Cardiac muscle cell (in vitro differentiated cells and primary cell): ENCODE results near the gene TBXT. TPM values are rescaled to one million over a fixed set of nuclear protein-coding genes. Genes with fewer than 3 reads are reported as not detected.

ENCODE experiments used
- DNase-seq, 2 donors: peaks; one replicate each; pipeline versions ENCODE4 v3.0.0 to v3.0.0-alpha.2; 2010 to 2017; ENCODE audit warnings: low read depth in 1 of 2, low spot score in 1 of 2
- H3K27ac ChIP-seq: fragments of 200-600 bp; sonication (generic); 2 replicates; pipeline ENCODE4 v1.5.1; 2016
- H3K27me3 ChIP-seq: fragments of 200-600 bp; sonication (generic); 2 replicates; pipeline ENCODE4 v1.6.0; 2016; ENCODE audit warnings: control low read depth
- H3K36me3 ChIP-seq: fragments of 200-600 bp; sonication (generic); 2 replicates; pipeline ENCODE4 v1.5.1; 2016; ENCODE audit warnings: control low read depth
- H3K4me1 ChIP-seq: fragments of 200-600 bp; sonication (generic); 2 replicates; pipeline ENCODE4 v1.8.1; 2017; ENCODE audit warnings: low read depth, mild to moderate bottlenecking, mixed run types
- H3K4me3 ChIP-seq: fragments of 200-600 bp; sonication (generic); 2 replicates; pipeline ENCODE4 v1.5.1; 2016; ENCODE audit warnings: mild to moderate bottlenecking
- H3K9me3 ChIP-seq: fragments of 200-600 bp; sonication (generic); 2 replicates; pipeline ENCODE4 v1.5.1; 2017; ENCODE audit warnings: low read depth, mild to moderate bottlenecking, control low read depth
- polyA plus RNA-seq: library from polyadenylated mRNA; unstranded; fragments of >200 nt; fragmentation: Nextera tagmentation; extraction: Ambion mirVana; gene quantifications from 2 replicates; pipeline ENCODE4 v1.2.1, GENCODE V29; 2016
- total RNA-seq: library from RNA; depleted of rRNA; stranded (reverse); fragments of >200 nt; gene quantifications from 2 replicates; pipeline ENCODE4 v1.2.3, GENCODE V29; 2016
- TF ChIP-seq, protein P1 (sequence below): IDR thresholded peaks from 2 replicates; pipeline ENCODE4 v1.5.1; 2012; ENCODE audit warnings: low read depth, mild to moderate bottlenecking, low read length

Gene TBXT, protein sequence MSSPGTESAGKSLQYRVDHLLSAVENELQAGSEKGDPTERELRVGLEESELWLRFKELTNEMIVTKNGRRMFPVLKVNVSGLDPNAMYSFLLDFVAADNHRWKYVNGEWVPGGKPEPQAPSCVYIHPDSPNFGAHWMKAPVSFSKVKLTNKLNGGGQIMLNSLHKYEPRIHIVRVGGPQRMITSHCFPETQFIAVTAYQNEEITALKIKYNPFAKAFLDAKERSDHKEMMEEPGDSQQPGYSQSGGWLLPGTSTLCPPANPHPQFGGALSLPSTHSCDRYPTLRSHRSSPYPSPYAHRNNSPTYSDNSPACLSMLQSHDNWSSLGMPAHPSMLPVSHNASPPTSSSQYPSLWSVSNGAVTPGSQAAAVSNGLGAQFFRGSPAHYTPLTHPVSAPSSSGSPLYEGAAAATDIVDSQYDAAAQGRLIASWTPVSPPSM
- total RNA-seq (not detected in 2 replicates), polyA plus RNA-seq (not detected in 2 replicates)

DNA sequence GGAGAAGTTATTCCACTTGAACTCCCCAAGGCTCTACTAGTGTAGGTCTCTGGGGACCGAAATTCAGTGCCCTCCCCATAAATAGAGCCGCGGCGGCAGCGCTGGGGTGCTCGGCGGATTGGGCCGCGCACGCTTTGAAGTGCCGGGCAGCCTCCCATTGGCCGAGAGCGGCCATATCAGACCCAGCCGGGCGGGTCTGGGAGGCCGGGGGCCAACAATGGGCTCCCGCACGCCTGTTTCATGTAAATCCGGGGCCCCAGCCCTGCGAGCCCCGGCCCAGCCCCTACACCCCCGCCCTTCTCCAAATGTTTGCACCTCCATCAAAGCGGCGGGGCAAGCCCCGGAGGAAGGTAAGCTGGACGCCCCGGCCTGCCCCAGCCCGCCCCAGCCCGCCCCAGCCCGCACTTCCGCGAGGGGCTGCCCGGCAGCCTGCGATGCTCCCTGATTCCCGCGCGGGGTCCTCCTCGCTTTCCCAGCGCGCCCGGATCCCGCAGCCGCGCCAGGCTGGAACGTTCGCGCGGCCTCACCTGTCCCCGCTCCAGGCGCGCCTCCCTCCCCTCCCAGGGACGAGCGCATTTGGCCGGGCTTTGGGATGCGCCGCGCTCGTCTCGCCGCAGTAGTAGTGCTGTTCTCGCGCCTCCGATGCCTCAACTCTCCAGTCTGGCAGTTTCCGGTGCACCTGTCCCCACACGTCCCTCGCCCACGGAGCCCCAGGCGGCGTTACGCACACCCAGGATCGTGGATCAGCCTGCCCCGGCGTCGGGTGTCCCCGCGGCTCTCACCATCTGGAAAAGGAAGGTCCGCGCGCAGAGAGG lies at the start of gene TBXT:
Gene TBXT, minus strand, starts transcription at position 51 of the 815 bp plus-strand sequence. CDS start 260 bp downstream, outside the sequence.
- H3K9me3 ChIP-seq = no peaks in the 10 kb centered on the region
- H3K27ac ChIP-seq = no peak within 1 kb of the TSS
- H3K27me3 ChIP-seq = peaks cover 100% of the 10 kb centered on the region
- TF ChIP-seq, protein P1, sequence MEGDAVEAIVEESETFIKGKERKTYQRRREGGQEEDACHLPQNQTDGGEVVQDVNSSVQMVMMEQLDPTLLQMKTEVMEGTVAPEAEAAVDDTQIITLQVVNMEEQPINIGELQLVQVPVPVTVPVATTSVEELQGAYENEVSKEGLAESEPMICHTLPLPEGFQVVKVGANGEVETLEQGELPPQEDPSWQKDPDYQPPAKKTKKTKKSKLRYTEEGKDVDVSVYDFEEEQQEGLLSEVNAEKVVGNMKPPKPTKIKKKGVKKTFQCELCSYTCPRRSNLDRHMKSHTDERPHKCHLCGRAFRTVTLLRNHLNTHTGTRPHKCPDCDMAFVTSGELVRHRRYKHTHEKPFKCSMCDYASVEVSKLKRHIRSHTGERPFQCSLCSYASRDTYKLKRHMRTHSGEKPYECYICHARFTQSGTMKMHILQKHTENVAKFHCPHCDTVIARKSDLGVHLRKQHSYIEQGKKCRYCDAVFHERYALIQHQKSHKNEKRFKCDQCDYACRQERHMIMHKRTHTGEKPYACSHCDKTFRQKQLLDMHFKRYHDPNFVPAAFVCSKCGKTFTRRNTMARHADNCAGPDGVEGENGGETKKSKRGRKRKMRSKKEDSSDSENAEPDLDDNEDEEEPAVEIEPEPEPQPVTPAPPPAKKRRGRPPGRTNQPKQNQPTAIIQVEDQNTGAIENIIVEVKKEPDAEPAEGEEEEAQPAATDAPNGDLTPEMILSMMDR = no peak
- H3K4me1 ChIP-seq = peaks cover 28% of the 10 kb centered on the region
- DNase-seq = peak in 1 of 2 donors; percentile 11
- peak within 1 kb of the TSS; percentile 27 for H3K4me3 ChIP-seq
- no peaks in the 10 kb centered on the region for H3K36me3 ChIP-seq

DNA sequence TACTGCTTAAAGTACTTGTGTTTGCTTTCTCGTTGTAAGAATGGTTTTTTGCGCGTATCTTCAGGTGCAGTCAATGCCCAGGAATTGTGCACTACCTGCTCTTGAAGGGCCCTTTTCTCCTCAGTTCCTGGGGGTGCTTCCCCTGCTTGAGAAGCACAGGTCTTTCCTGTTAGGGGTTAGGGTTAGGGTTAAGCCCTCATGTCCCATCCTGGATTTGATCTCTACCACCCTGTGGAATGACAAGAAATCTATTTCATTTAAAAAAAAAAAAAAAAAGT lies 39.6 kb upstream of the TBXT start:
- TF ChIP-seq, protein P1 = no peak

DNA sequence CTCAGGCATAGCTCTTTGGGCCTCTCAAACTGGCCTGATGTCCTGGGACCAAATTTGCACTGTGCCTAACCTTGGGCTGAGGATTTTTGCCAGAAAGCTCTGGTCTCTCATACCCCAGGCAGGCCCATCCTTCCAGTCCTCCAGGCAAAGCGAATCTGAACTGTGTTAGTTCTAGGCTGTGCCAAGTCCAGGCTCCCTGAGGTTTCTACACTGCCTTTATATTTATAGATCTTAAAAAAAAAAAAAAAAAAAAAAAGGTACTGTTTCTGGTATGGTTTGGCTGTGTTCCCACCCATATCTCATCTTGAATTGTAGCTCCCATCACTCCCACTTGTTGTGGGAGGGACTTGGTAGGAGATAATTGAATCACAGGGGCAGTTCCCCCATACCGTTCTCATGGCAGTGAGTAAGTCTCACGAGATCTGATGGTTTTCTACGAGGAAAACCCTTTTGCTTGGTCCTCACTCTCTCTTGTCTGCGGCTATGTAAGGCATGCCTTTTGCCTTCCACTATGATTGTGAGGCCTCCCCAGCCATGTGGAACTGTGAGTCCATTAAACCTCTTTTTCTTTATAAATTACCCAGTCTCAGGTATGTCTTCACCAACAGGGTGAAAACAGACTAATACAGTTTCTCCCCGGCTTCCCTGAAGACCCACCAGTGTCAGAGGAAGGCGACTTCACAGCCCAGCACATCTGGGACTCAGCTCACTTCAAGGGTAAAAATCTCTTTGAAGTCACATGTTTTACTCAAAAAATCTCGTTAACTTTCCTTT lies 39.0 kb upstream of the TBXT start:
- Histone ChIP-seq H3K4me3 (no peak overlapping the region), H3K27me3 (peaks cover 2% of the 10 kb centered on the region), H3K36me3 (no peaks in the 10 kb centered on the region), H3K4me1 (no peaks in the 10 kb centered on the region), H3K27ac (no peak overlapping the region), H3K9me3 (no peaks in the 10 kb centered on the region)
- TF ChIP-seq, protein P1 = no peak
- DNase-seq = peak in 1 of 2 donors; percentile 38

More for the DNA sequence above, 39.6 kb upstream of the TBXT start:
- Histone ChIP-seq H3K27ac (no peak overlapping the region), H3K27me3 (no peaks in the 10 kb centered on the region), H3K4me1 (no peaks in the 10 kb centered on the region), H3K9me3 (no peaks in the 10 kb centered on the region), H3K36me3 (no peaks in the 10 kb centered on the region), H3K4me3 (no peak overlapping the region)
- no peak for DNase-seq

DNA sequence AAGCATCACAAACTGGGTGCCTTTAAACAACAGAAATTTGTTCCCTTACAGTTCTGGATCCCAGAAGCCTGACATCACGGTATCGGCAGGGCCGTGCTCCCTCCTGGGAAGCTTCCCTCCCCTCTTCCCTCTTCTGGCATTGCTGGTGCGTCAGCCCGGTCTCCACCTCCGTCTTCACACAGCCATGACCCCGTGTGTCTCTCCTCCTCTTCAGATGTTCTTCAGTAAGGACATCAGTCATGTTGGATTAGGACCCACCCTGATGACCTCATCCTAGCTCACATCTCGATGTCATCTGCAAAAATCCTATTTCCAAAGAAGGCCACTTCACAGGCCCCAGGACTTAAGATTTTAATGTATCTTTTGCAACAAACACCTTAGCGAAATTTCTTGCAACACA lies 38.4 kb upstream of the TBXT start:
- Histone ChIP-seq H3K4me1 (no peaks in the 10 kb centered on the region), H3K9me3 (no peaks in the 10 kb centered on the region), H3K4me3 (no peak overlapping the region), H3K36me3 (no peaks in the 10 kb centered on the region), H3K27me3 (peaks cover 4% of the 10 kb centered on the region), H3K27ac (no peak overlapping the region)
- no peak for DNase-seq
- TF ChIP-seq, protein P1 = no peak
